Stomach smooth muscle (tissue), 2 donors: ENCODE results near the gene UTF1.
"Not testable (repeated sequence)": the region's sequence is repeated elsewhere in the genome, so short reads cannot be mapped to it uniquely, and the experiment has no call there.

Experiments used
- H3K27ac ChIP-seq: one replicate; pipeline ENCODE4 v1.7.0; 2013; ENCODE audit warnings: mild to moderate bottlenecking, low read length, inconsistent platforms
- H3K27me3 ChIP-seq, 2 donors: one replicate each; pipeline ENCODE4 v1.7.0; 2013; ENCODE audit warnings: low read length in 2 of 2; ENCODE audit not compliant: insufficient read depth in 2 of 2, control insufficient read depth in 1 of 2
- H3K36me3 ChIP-seq, 2 donors: one replicate each; pipeline ENCODE4 v1.7.0; 2013; ENCODE audit warnings: low read length in 2 of 2; ENCODE audit not compliant: control insufficient read depth in 2 of 2, insufficient read depth in 2 of 2
- H3K4me1 ChIP-seq: one replicate; pipeline ENCODE4 v1.7.0; 2013; ENCODE audit warnings: low read length; ENCODE audit not compliant: control insufficient read depth, insufficient read depth
- H3K4me3 ChIP-seq, 2 donors: one replicate each; pipeline ENCODE4 v1.7.0; 2013; ENCODE audit warnings: low read length in 2 of 2
- H3K9ac ChIP-seq, 2 donors: one replicate each; pipeline ENCODE4 v1.7.0; 2013; ENCODE audit warnings: low read length in 2 of 2, mild to moderate bottlenecking in 1 of 2
- H3K9me3 ChIP-seq, 2 donors: one replicate each; pipeline ENCODE4 v1.7.0; 2013; ENCODE audit warnings: low read length in 2 of 2; ENCODE audit not compliant: control insufficient read depth in 2 of 2
- donor health status: healthy.
- donor health status: Pancreatic carcinoma.

UTF1 gene

DNA sequence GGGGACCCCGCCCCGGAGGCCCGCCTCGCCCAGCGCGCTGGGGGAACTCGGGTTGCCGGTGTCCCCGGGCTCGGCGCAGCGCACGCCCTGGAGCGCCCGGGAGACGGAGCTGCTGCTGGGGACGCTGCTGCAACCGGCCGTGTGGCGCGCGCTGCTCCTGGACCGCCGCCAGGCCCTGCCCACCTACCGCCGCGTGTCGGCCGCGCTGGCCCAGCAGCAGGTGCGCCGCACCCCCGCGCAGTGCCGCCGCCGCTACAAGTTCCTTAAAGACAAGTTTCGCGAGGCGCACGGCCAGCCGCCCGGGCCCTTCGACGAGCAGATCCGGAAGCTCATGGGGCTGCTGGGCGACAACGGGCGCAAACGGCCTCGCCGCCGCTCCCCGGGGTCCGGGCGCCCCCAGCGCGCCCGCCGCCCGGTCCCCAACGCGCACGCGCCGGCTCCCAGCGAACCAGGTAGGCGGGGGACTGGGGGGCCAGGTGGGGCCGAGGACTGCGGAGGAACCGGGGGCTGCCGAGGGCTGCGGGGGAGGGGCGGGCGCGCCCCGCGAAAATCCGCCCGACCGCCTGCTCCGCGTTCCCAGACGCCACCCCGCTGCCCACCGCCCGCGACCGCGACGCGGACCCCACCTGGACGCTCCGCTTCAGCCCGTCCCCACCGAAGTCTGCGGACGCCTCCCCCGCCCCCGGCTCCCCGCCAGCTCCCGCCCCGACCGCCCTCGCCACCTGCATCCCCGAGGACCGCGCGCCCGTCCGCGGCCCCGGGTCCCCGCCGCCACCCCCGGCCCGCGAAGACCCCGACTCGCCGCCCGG is 574 bp downstream of the UTF1 start:
- Histone ChIP-seq H3K4me3 (peak overlapping the region in 1 of 2 donors; percentile 1), H3K9me3 (no peaks in the 10 kb centered on the region), H3K27me3 (peaks cover 24 to 27% of the 10 kb centered on the region in 2 donors), H3K36me3 (no peaks in the 10 kb centered on the region), H3K9ac (no peak overlapping the region), H3K4me1 (no peaks in the 10 kb centered on the region), H3K27ac (no peak overlapping the region)

DNA sequence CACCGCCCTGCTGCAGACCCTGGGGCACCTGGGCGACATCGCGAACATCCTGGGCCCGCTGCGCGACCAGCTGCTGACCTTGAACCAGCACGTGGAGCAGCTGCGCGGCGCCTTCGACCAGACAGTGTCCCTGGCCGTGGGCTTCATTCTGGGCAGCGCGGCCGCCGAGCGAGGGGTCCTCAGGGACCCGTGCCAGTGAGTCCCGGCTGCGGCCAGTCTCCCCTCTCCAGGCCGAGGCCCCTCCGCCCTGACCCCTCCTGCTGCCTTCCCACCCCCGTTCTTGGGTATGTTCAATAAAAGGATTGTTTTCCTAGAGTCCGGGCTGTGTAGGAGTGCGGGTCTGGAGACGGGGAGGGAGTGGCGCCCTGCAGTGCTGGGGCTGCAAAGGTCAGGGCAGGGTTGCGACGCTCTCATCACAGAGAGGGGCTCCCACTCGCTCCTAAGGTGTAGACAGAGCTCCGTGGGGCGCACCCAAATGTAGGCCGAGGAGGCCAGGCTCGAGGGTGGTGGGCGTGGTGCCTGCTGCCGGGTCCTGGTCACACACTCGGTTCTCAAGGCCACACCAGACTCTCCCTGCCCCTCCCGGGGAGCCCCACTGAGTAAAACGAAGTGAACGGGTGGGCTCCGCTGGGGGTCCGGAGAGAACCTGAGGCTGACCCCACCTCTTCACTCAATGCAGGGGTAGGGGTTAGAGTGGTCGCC is 1.4 kb downstream of the UTF1 start:
- H3K4me1 ChIP-seq, result no peaks in the 10 kb centered on the region
- no peak overlapping the region for H3K9ac ChIP-seq
- no peak overlapping the region for H3K27ac ChIP-seq
- peaks cover 24 to 34% of the 10 kb centered on the region in 2 donors for H3K27me3 ChIP-seq
- no peaks in the 10 kb centered on the region for H3K9me3 ChIP-seq
- no peak overlapping the region for H3K4me3 ChIP-seq
- no peaks in the 10 kb centered on the region for H3K36me3 ChIP-seq

DNA sequence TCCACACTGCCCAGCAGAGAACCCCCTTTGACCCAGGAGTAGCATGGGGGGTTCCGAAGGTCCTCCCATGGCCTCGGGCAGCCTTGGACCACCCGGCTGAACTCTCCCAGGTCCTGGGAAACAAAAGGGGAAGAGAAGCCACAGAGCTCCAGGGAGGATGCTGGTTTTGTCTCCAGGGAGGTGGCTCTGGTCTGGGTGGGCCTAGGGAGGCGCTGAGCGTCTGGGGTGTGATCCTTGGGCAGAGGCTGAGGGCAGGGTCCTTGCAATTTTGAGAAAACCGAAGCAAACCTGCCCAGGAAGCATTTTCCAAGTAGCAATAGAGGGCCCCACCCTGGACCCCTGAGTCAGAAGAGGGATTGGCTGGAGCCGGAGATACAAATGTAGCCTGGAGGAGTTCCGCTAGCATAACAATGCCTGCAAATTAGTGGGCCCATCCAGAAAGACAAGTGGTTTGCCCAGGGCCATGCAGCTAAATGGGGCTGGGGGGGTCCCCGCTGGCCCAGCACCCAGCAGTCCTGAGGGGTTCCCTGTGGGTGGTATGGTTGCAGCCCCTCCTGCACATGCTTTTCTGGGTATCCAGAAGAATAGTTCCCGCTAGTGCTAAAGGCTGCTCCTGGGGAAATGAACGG is 2.0 kb downstream of the UTF1 start:
- no peak overlapping the region for H3K27ac ChIP-seq
- H3K4me1 ChIP-seq, result peaks cover 6% of the 10 kb centered on the region
- H3K9ac ChIP-seq, result no peak overlapping the region
- peaks cover 24 to 40% of the 10 kb centered on the region in 2 donors for H3K27me3 ChIP-seq
- H3K9me3 ChIP-seq, result no peaks in the 10 kb centered on the region
- H3K4me3 ChIP-seq, result no peak overlapping the region
- H3K36me3 ChIP-seq, result no peaks in the 10 kb centered on the region

DNA sequence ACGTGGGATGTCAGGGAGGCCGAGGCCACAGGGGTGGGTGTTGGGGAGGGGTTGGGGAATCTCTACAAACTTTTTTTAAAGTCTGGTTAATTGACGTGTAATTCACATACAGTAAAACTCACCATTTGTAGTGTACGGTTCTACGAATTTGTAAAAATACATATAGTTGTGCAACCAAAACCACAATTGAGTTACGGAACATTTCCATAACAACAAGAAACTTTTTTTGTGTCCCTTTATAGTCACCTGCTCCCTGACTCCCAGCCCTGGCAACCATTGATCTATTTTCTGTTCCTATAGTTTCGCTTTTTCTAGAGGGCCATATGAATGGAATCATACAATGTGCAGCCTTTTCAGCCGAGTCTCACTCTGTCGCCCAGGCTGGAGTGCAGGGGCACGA is 4.8 kb downstream of the UTF1 start:
- Histone ChIP-seq H3K4me1 (peaks cover 13% of the 10 kb centered on the region), H3K27me3 (peaks cover 27 to 56% of the 10 kb centered on the region in 2 donors)
- H3K27ac ChIP-seq, H3K4me3 ChIP-seq, H3K9ac ChIP-seq, H3K9me3 ChIP-seq, H3K36me3 ChIP-seq: not testable (repeated sequence)

DNA sequence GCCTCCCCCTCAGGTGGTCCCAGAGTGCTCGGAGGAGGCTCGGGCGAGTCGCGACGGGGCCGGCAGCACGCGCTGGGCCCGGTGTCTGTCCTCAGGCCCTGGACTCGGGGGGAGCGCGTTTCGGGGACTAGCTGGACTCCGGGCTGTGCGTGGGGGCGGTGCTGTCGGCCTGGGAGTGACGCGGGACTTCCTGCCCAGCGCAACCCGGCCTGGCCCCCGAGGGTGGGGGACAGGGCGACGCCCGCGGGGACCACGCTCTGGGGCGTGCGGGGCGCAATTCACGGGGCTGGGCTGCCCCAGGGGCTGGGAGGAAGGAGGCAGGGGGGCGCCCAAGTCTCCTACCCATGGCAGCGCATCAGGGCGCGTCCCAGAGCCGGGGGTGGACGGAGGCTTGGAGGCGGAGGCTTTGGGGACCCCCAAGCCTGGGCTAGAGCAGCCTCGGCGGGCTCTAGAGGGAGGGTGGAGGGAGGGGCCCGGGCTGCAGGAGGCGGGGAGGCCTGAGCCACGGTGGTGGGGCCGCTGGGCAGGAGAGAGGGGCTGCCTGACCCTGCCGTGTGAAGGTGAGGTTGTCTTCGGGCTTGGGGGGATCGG is 5.3 kb downstream of the UTF1 start:
- H3K36me3 ChIP-seq, result no peaks in the 10 kb centered on the region
- H3K9ac ChIP-seq, result no peak overlapping the region
- no peak overlapping the region for H3K4me3 ChIP-seq
- no peaks in the 10 kb centered on the region for H3K9me3 ChIP-seq
- peaks cover 27 to 54% of the 10 kb centered on the region in 2 donors for H3K27me3 ChIP-seq
- no peak overlapping the region for H3K27ac ChIP-seq
- H3K4me1 ChIP-seq, result peaks cover 13% of the 10 kb centered on the region

DNA sequence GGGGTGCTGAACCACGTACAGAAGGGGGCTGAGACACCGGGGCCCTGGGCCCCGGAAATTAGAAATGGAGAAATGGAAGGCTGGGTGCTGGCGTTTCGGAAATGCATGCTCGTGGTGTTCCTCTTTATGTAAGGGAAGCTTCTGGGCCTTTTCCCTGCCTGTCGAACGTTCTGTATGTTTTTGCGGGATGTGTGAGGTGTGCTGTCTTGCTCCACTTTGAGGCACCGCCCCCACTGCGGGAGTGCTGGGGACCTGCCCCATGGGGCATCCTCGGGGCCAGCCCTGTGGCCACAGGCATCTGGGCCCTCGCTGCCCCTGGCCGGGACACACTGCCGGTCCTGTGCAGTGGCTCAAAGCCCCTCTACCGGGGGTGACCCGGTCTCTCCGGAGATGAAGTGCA is 5.9 kb downstream of the UTF1 start:
- no peak overlapping the region for H3K27ac ChIP-seq
- H3K4me1 ChIP-seq, result peaks cover 13% of the 10 kb centered on the region
- no peaks in the 10 kb centered on the region for H3K36me3 ChIP-seq
- no peaks in the 10 kb centered on the region for H3K9me3 ChIP-seq
- H3K9ac ChIP-seq, result no peak overlapping the region
- H3K4me3 ChIP-seq, result no peak overlapping the region
- peaks cover 30 to 50% of the 10 kb centered on the region in 2 donors for H3K27me3 ChIP-seq

DNA sequence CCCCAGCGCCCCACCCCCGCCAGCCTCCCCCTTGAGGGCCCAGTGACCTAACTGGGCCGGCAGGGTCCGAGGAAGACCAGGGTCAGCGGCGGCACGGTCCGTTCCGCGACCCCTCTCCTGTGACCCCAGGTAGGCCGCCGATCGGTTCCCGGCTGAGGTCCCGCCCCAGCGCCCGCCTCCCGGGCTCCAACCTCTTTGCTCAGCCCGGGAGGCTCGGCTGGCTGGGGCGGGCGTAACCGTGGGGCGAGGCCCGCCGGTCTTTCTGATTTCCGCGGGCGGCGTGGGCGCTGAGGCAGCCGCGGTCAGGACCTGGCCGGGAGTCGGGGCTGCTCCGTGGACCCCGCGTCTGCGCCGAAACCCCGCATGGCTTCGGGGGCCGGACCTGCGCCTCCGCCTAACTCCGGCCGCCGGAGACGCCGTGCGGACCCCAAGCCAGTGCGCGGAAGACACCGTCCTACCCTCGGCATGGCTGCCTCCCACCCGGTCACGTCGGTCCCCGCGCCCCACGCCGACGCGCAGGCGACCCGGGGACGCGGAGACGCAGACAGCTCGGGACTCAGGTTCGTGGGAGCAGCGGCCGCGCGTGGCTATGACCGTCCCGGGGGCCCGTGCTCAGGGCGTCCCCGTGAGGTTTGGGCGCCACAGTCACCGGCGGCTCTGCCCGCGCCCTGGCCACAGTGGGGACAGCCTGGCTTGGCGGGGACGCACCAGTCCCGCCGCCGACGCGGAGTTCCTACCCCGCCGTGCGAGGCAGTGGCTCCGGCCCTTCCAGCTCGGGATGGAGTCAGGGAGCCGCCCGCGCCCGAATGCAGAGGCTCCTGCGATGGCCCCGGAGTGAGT is 6.6 kb downstream of the UTF1 start:
- Histone ChIP-seq H3K4me1 (peaks cover 13% of the 10 kb centered on the region), H3K27me3 (peaks cover 34 to 49% of the 10 kb centered on the region in 2 donors), H3K9ac (no peak overlapping the region), H3K4me3 (no peak overlapping the region), H3K27ac (no peak overlapping the region), H3K9me3 (no peaks in the 10 kb centered on the region), H3K36me3 (no peaks in the 10 kb centered on the region)

DNA sequence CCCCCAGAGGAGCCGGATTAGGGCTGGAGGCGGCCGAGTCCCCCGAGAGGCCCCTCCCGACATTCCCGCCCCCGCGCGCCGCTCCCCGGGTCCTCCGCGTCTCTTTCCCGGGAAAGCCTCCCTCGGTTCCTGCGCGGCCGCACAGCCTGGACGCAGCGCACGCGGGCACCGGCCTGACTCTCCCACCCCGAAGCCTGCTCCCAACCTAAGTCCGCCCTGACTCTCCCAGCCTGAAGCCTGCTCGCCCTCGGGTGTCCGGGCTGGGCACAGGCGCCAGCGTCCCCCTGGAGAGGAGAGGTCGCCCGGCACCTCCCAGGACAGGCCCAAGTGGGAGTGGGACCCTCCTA is 7.2 kb downstream of the UTF1 start:
- Histone ChIP-seq H3K9ac (no peak overlapping the region), H3K9me3 (no peaks in the 10 kb centered on the region), H3K27ac (no peak overlapping the region), H3K36me3 (no peaks in the 10 kb centered on the region), H3K4me3 (no peak overlapping the region), H3K4me1 (peaks cover 13% of the 10 kb centered on the region), H3K27me3 (peaks cover 35 to 49% of the 10 kb centered on the region in 2 donors)

DNA sequence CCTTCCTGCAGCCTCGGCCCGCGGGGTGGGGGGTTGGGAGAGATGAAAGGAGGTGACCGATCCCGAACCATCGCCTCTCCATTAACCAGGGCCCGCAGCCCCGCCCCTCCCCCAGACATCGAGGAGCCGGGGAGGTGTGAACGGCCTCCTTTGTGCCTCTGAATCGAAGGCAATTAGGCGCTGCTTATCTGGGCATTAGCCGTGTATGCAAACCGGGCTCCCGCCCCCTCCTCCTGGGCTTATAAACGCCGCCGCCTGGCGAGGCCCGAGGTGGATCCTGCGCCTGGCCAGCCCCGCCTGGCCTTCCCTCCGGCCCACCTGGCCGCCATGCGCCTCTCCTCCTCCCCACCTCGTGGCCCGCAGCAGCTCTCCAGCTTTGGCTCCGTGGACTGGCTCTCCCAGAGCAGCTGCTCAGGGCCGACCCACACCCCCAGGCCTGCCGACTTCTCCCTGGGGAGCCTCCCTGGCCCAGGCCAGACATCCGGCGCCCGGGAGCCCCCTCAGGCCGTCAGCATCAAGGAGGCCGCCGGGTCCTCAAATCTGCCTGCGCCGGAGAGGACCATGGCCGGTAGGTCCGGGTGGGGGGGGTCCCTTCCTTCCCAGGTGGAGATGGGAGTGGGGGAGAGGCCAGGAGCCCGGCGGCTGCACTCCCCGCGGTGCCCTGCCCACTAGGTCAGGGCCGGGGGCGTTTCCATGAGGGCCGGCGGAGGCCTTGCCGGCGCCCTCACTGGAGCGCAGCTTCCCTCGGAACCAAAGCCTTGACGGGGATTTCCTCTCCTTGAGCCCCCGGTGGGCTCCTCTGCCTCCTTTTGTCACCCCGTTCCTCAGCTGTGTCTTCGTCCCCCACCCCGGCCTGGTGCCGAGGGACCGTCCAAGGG is 7.8 kb downstream of the UTF1 start, which contains the start of gene VENTX:
Gene VENTX, plus strand, starts transcription at position 268 of the 878 bp plus-strand sequence. Its CDS starts 60 bp downstream, at position 328.
- H3K4me1 ChIP-seq, result peaks cover 13% of the 10 kb centered on the region
- H3K4me3 ChIP-seq, result no peak within 1 kb of the TSS
- H3K9ac ChIP-seq, result no peak within 1 kb of the TSS
- peaks cover 36 to 49% of the 10 kb centered on the region in 2 donors for H3K27me3 ChIP-seq
- H3K27ac ChIP-seq, result no peak within 1 kb of the TSS
- H3K36me3 ChIP-seq, result no peaks in the 10 kb centered on the region
- no peaks in the 10 kb centered on the region for H3K9me3 ChIP-seq
